Liver (tissue), 9 donors: Measurements from ENCODE around the gene FAM83B. TPM values are rescaled to one million over a fixed set of nuclear protein-coding genes. Genes with fewer than 3 reads are reported as not detected.
"Not testable (repeated sequence)": the region's sequence is repeated elsewhere in the genome, so short reads cannot be mapped to it uniquely, and the experiment has no call there.

Experiments
- DNase-seq: peaks from one replicate; pipeline ENCODE4 v3.0.0-alpha.2; 2017; ENCODE audit warnings: low spot score
- H3K27ac ChIP-seq, 2 donors: one replicate each; pipeline ENCODE4 v1.7.0; 2013; ENCODE audit warnings: inconsistent platforms in 2 of 2, low read length in 2 of 2, control low read depth in 1 of 2, low read depth in 1 of 2, mild to moderate bottlenecking in 1 of 2
- H3K27me3 ChIP-seq, 4 donors: one replicate each; pipeline versions ENCODE4 v1.6.1 to v1.7.0; 2013; ENCODE audit warnings: low read length in 3 of 4, inconsistent platforms in 1 of 4, mild to moderate bottlenecking in 1 of 4, moderate library complexity in 1 of 4; ENCODE audit not compliant: control insufficient read depth in 4 of 4, insufficient read depth in 4 of 4
- H3K36me3 ChIP-seq, 4 donors: one replicate each; pipeline versions ENCODE4 v1.6.1 to v1.7.0; 2013; ENCODE audit warnings: low read length in 3 of 4, mild to moderate bottlenecking in 3 of 4, low read depth in 1 of 4, moderate library complexity in 1 of 4; ENCODE audit not compliant: control insufficient read depth in 4 of 4, insufficient read depth in 3 of 4
- H3K4me1 ChIP-seq, 4 donors: one replicate each; pipeline versions ENCODE4 v1.6.1 to v1.7.0; 2013; ENCODE audit warnings: low read length in 3 of 4, mild to moderate bottlenecking in 3 of 4, moderate library complexity in 1 of 4; ENCODE audit not compliant: control insufficient read depth in 4 of 4, insufficient read depth in 4 of 4
- H3K4me3 ChIP-seq, 3 donors: one replicate each; pipeline versions ENCODE4 v1.6.1 to v1.7.0; 2013; ENCODE audit warnings: low read length in 3 of 3, control low read depth in 1 of 3, low read depth in 1 of 3, mild to moderate bottlenecking in 1 of 3
- H3K9ac ChIP-seq, 2 donors: one replicate each; pipeline ENCODE4 v1.7.0; 2013; ENCODE audit warnings: low read length in 2 of 2, mild to moderate bottlenecking in 2 of 2, moderate library complexity in 2 of 2, control low read depth in 1 of 2, low read depth in 1 of 2
- H3K9me3 ChIP-seq, 4 donors: one replicate each; pipeline versions ENCODE4 v1.6.1 to v1.7.0; 2013; ENCODE audit warnings: low read length in 3 of 4; ENCODE audit not compliant: control insufficient read depth in 4 of 4
- ATF3 ChIP-seq: IDR thresholded peaks from 2 replicates; pipeline ENCODE4 v1.6.1; 2016; ENCODE audit warnings: antibody characterized with exemption
- CTCF ChIP-seq: fragments of 150-350 bp; IDR thresholded peaks from 2 replicates; pipeline ENCODE4 v1.5.1; 2017; ENCODE audit warnings: improper control_type of control experiment, low read depth, low read length; ENCODE audit not compliant: missing input control
- EGR1 ChIP-seq, 2 donors: IDR thresholded peaks; 2 replicates each; pipeline ENCODE4 v1.6.1; 2016 to 2018; ENCODE audit warnings: antibody characterized with exemption in 2 of 2, low read depth in 2 of 2
- FOXA1 ChIP-seq: IDR thresholded peaks from 2 replicates; pipeline ENCODE4 v1.6.1; 2016; ENCODE audit warnings: antibody characterized with exemption
- FOXA2 ChIP-seq: IDR thresholded peaks from 2 replicates; pipeline ENCODE4 v1.6.1; 2016; ENCODE audit warnings: antibody characterized with exemption
- GABPA ChIP-seq, 2 donors: IDR thresholded peaks in 1 of 2; conservative IDR thresholded peaks in 1 of 2; 2 replicates each; pipeline ENCODE4 v1.6.1; 2016; ENCODE audit warnings: antibody characterized with exemption in 2 of 2, mild to moderate bottlenecking in 1 of 2, moderate library complexity in 1 of 2
- HNF4A ChIP-seq, 2 donors: conservative IDR thresholded peaks; 2 replicates each; pipeline ENCODE4 v1.6.1; 2016; ENCODE audit warnings: antibody characterized with exemption in 2 of 2, mild to moderate bottlenecking in 2 of 2
- HNF4G ChIP-seq: IDR thresholded peaks from 2 replicates; pipeline ENCODE4 v1.6.1; 2016; ENCODE audit warnings: antibody characterized with exemption
- MAX ChIP-seq: IDR thresholded peaks from 2 replicates; pipeline ENCODE4 v1.6.1; 2016; ENCODE audit warnings: antibody characterized with exemption
- RAD21 ChIP-seq, 2 donors: IDR thresholded peaks; 2 replicates each; pipeline ENCODE4 v1.6.1; 2016; ENCODE audit warnings: antibody characterized with exemption in 2 of 2, mild to moderate bottlenecking in 2 of 2
- REST ChIP-seq: IDR thresholded peaks from 2 replicates; pipeline ENCODE4 v1.6.1; 2016; ENCODE audit warnings: antibody characterized with exemption, mild to moderate bottlenecking
- RXRA ChIP-seq, 2 donors: IDR thresholded peaks; 2 replicates each; pipeline ENCODE4 v1.6.1; 2017 to 2018; ENCODE audit warnings: antibody characterized with exemption in 2 of 2, mild to moderate bottlenecking in 1 of 2
- SP1 ChIP-seq: IDR thresholded peaks from 2 replicates; pipeline ENCODE4 v1.6.1; 2018; ENCODE audit warnings: antibody characterized with exemption, mild to moderate bottlenecking
- TAF1 ChIP-seq: conservative IDR thresholded peaks from 2 replicates; pipeline ENCODE4 v1.6.1; 2016; ENCODE audit warnings: antibody characterized with exemption, mild to moderate bottlenecking
- YY1 ChIP-seq: IDR thresholded peaks from 2 replicates; pipeline ENCODE4 v1.6.1; 2016; ENCODE audit warnings: antibody characterized with exemption, mild to moderate bottlenecking
- ZBTB33 ChIP-seq: IDR thresholded peaks from 2 replicates; pipeline ENCODE4 v1.6.1; 2016; ENCODE audit warnings: antibody characterized with exemption
- WGBS: extraction: QIAGEN DNeasy Blood & Tissue Kit; methylation state at CpG from one replicate; pipeline ENCODE4 v1.1.7; 2013; 5-methylcytosine and 5-hydroxymethylcytosine counted together
- polyA plus RNA-seq, 2 donors: library from polyadenylated mRNA; stranded (reverse) in 1 of 2; unstranded in 1 of 2; fragments of 200-250 nt in 1 of 2; fragments of >200 nt in 1 of 2; fragmentation: Nextera tagmentation in 1 of 2; extraction: Ambion mirVana in 1 of 2; gene quantifications; one replicate each; pipeline versions ENCODE4 v1.2.1 to v1.2.3, GENCODE V29; 2013 to 2015
- total RNA-seq, 2 donors: library from RNA; depleted of rRNA; stranded (reverse); fragments of >200 nt; gene quantifications; one replicate each; pipeline ENCODE4 v1.2.3, GENCODE V29; 2014
- donor health status: healthy.
- donor health status: healthy.
- donor health status: healthy.
- donor health status: healthy.
- donor health status: healthy.

Gene FAM83B
- total and polyA plus RNA-seq, 4 donors, result 0.07 to 0.50 (median 0.16) TPM

GRCh38 chr6:54957698-54958097 lies 111.1 kb downstream of the FAM83B start (continued):
- TF ChIP-seq ATF3 (no peak), FOXA2 (no peak), YY1 (no peak), EGR1 (IDR thresholded peaks at IDR 0.05; ENCODE audit: low read depth in 2 of 2) (no peak), RXRA (IDR thresholded peaks at IDR 0.05) (no peak), SP1 (no peak), MAX (no peak), HNF4A (conservative IDR thresholded peaks at IDR 0.05) (no peak)

GRCh38 chr6:54958446-54958845 lies 111.9 kb downstream of the FAM83B start:
- no peak overlapping the region for H3K4me3 ChIP-seq
- H3K4me1 ChIP-seq, result no peaks in the 10 kb centered on the region
- 39% methylated on average over 3 of the region's 3 CpGs for WGBS
- no peak overlapping the region for H3K27ac ChIP-seq
- no peak overlapping the region for H3K9ac ChIP-seq
- no peak for TF ChIP-seq FOXA1
- no peak for DNase-seq
- no peaks in the 10 kb centered on the region for H3K9me3 ChIP-seq
- H3K36me3 ChIP-seq, result no peaks in the 10 kb centered on the region
- peaks cover 0 to 4% (median 0%) of the 10 kb centered on the region in 4 donors for H3K27me3 ChIP-seq

- Histone ChIP-seq H3K9me3 (no peaks in the 10 kb centered on the region), H3K27ac (no peak overlapping the region), H3K9ac (no peak overlapping the region), H3K36me3 (no peaks in the 10 kb centered on the region), H3K4me3 (no peak overlapping the region), H3K27me3 (peaks cover 0 to 4% (median 0%) of the 10 kb centered on the region in 4 donors), H3K4me1 (no peaks in the 10 kb centered on the region)
- WGBS, result 82% methylated on average over 4 of the region's 4 CpGs
- DNase-seq, result no peak
- TF ChIP-seq FOXA2, result no peak
- no peak for TF ChIP-seq GABPA (IDR thresholded peaks at IDR 0.05 in 1 of 2, conservative IDR thresholded peaks at IDR 0.05 in 1 of 2)
- no peak for TF ChIP-seq TAF1
- no peak for TF ChIP-seq RAD21 (IDR thresholded peaks at IDR 0.05)
- no peak for TF ChIP-seq FOXA1
- TF ChIP-seq YY1, result no peak
- no peak for TF ChIP-seq HNF4A (conservative IDR thresholded peaks at IDR 0.05)
- no peak for TF ChIP-seq CTCF
- TF ChIP-seq REST, result no peak
- TF ChIP-seq ZBTB33, result no peak
- no peak for TF ChIP-seq SP1
- TF ChIP-seq EGR1 (IDR thresholded peaks at IDR 0.05; ENCODE audit: low read depth in 2 of 2), result no peak
- no peak for TF ChIP-seq HNF4G
Observed at GRCh38 chr6:54959820-54960219, 113.2 kb downstream of the FAM83B start.

- not testable (repeated sequence) for DNase-seq, H3K4me1 ChIP-seq, H3K9me3 ChIP-seq, H3K27ac ChIP-seq, H3K36me3 ChIP-seq, H3K9ac ChIP-seq, H3K4me3 ChIP-seq, H3K27me3 ChIP-seq
- WGBS, result 88% methylated on average over 23 of the region's 23 CpGs
Observed at GRCh38 chr6:54961372-54961771, 114.8 kb downstream of the FAM83B start.
